ENCODE measurements around the gene CPN1.
"Not testable (repeated sequence)": the region's sequence is repeated elsewhere in the genome, so short reads cannot be mapped to it uniquely, and the experiment has no call there.

Gene CPN1

GRCh38 chr10:100081075-100082001 lies at the start of gene CPN1:
CPN1 (minus strand) TSS chr10:100081869; CDS start chr10:100081625, 244 bp downstream.
- DNase-seq (ENCODE audit: insufficient read length, low spot score) = no peak
- FAIRE-seq = no peak
- TF ChIP-seq POLR2A (IDR thresholded peaks at IDR 0.05; ENCODE audit: low read depth, low read length) = no peak

- DNase-seq (ENCODE audit: insufficient read length, low spot score) (no peak), FAIRE-seq (no peak)
- TF ChIP-seq POLR2A (IDR thresholded peaks at IDR 0.05; ENCODE audit: low read depth, low read length) = no peak
Measured at GRCh38 chr10:100130831-100131230, 49.2 kb upstream of the CPN1 start.

- no peak for FAIRE-seq
Measured at GRCh38 chr10:100129424-100129823, 47.8 kb upstream of the CPN1 start.

GRCh38 chr10:100128951-100129350 lies 47.3 kb upstream of the CPN1 start:
- no peak for FAIRE-seq
- DNase-seq (ENCODE audit: insufficient read length, low spot score) = no peak
- TF ChIP-seq POLR2A (IDR thresholded peaks at IDR 0.05; ENCODE audit: low read depth, low read length) = no peak

More at GRCh38 chr10:100129424-100129823, 47.8 kb upstream of the CPN1 start:
- DNase-seq (ENCODE audit: insufficient read length, low spot score) = no peak
- no peak for TF ChIP-seq POLR2A (IDR thresholded peaks at IDR 0.05; ENCODE audit: low read depth, low read length)

- not testable (repeated sequence) for FAIRE-seq; DNase-seq (ENCODE audit: insufficient read length, low spot score)
Measured at GRCh38 chr10:100125335-100125734, 43.7 kb upstream of the CPN1 start.

GRCh38 chr10:100124097-100124496 lies 42.4 kb upstream of the CPN1 start:
- no peak for TF ChIP-seq POLR2A (IDR thresholded peaks at IDR 0.05; ENCODE audit: low read depth, low read length)
- DNase-seq (ENCODE audit: insufficient read length, low spot score) (no peak), FAIRE-seq (no peak)

- no peak for DNase-seq (ENCODE audit: insufficient read length, low spot score)
- no peak for FAIRE-seq
- no peak for TF ChIP-seq POLR2A (IDR thresholded peaks at IDR 0.05; ENCODE audit: low read depth, low read length)
Measured at GRCh38 chr10:100122780-100123179, 41.1 kb upstream of the CPN1 start.

- TF ChIP-seq POLR2A (IDR thresholded peaks at IDR 0.05; ENCODE audit: low read depth, low read length) = no peak
- FAIRE-seq = no peak
Measured at GRCh38 chr10:100120550-100120949, 38.9 kb upstream of the CPN1 start.

GRCh38 chr10:100119726-100120125 lies 38.1 kb upstream of the CPN1 start:
- DNase-seq (ENCODE audit: insufficient read length, low spot score) (no peak), FAIRE-seq (no peak)
- no peak for TF ChIP-seq POLR2A (IDR thresholded peaks at IDR 0.05; ENCODE audit: low read depth, low read length)

More at GRCh38 chr10:100120550-100120949, 38.9 kb upstream of the CPN1 start:
- no peak for DNase-seq (ENCODE audit: insufficient read length, low spot score)

- no peak for DNase-seq (ENCODE audit: insufficient read length, low spot score)
- TF ChIP-seq POLR2A (IDR thresholded peaks at IDR 0.05; ENCODE audit: low read depth, low read length) = no peak
- no peak for FAIRE-seq
Measured at GRCh38 chr10:100114976-100115770, 33.5 kb upstream of the CPN1 start.

GRCh38 chr10:100114460-100114859 lies 32.8 kb upstream of the CPN1 start:
- DNase-seq (ENCODE audit: insufficient read length, low spot score) = no peak
- no peak for FAIRE-seq
- TF ChIP-seq POLR2A (IDR thresholded peaks at IDR 0.05; ENCODE audit: low read depth, low read length) = no peak

GRCh38 chr10:100109670-100110069 lies 28.0 kb upstream of the CPN1 start:
- DNase-seq (ENCODE audit: insufficient read length, low spot score) = no peak
- FAIRE-seq = no peak
- TF ChIP-seq POLR2A (IDR thresholded peaks at IDR 0.05; ENCODE audit: low read depth, low read length) = no peak

GRCh38 chr10:100106865-100107264 lies 25.2 kb upstream of the CPN1 start:
- FAIRE-seq (no peak), DNase-seq (ENCODE audit: insufficient read length, low spot score) (no peak)
- no peak for TF ChIP-seq POLR2A (IDR thresholded peaks at IDR 0.05; ENCODE audit: low read depth, low read length)

- TF ChIP-seq POLR2A (IDR thresholded peaks at IDR 0.05; ENCODE audit: low read depth, low read length) = no peak
- FAIRE-seq (no peak), DNase-seq (ENCODE audit: insufficient read length, low spot score) (no peak)
Measured at GRCh38 chr10:100104300-100104699, 22.6 kb upstream of the CPN1 start.
